ENCODE data around the gene MGAT4A.

Gene MGAT4A

GRCh38 chr2:98731041-98731893 is at the start of gene MGAT4A:
Gene MGAT4A (minus strand): TSS chr2:98731132. CDS start chr2:98726332, 4,800 bp downstream.
- DNase-seq (ENCODE audit: low read depth in 2 of 3, low spot score in 2 of 3) = peak; percentile 42 to 65 (median 57)

GRCh38 chr2:98778741-98779483 is 48.0 kb upstream of the MGAT4A start:
- DNase-seq (ENCODE audit: low read depth in 2 of 3, low spot score in 2 of 3) = no peak

GRCh38 chr2:98778151-98778550 is 47.2 kb upstream of the MGAT4A start:
- no peak for DNase-seq (ENCODE audit: low read depth in 2 of 3, low spot score in 2 of 3)

- DNase-seq (ENCODE audit: low read depth in 2 of 3, low spot score in 2 of 3) = no peak
Measured at GRCh38 chr2:98777710-98778109, 46.8 kb upstream of the MGAT4A start.

GRCh38 chr2:98777076-98777475 is 46.1 kb upstream of the MGAT4A start:
- DNase-seq (ENCODE audit: low read depth in 2 of 3, low spot score in 2 of 3) = no peak

- no peak for DNase-seq (ENCODE audit: low read depth in 2 of 3, low spot score in 2 of 3)
Measured at GRCh38 chr2:98776136-98776535, 45.2 kb upstream of the MGAT4A start.

GRCh38 chr2:98775146-98775986 is 44.4 kb upstream of the MGAT4A start:
- no peak for DNase-seq (ENCODE audit: low read depth in 2 of 3, low spot score in 2 of 3)

- no peak for DNase-seq (ENCODE audit: low read depth in 2 of 3, low spot score in 2 of 3)
Measured at GRCh38 chr2:98773907-98774306, 43.0 kb upstream of the MGAT4A start.

GRCh38 chr2:98773169-98773568 is 42.2 kb upstream of the MGAT4A start:
- no peak for DNase-seq (ENCODE audit: low read depth in 2 of 3, low spot score in 2 of 3)

GRCh38 chr2:98772536-98772935 is 41.6 kb upstream of the MGAT4A start:
- no peak for DNase-seq (ENCODE audit: low read depth in 2 of 3, low spot score in 2 of 3)

GRCh38 chr2:98771721-98772524 is 41.0 kb upstream of the MGAT4A start:
- DNase-seq (ENCODE audit: low read depth in 2 of 3, low spot score in 2 of 3) = no peak

- no peak for DNase-seq (ENCODE audit: low read depth in 2 of 3, low spot score in 2 of 3)
Measured at GRCh38 chr2:98771264-98771663, 40.3 kb upstream of the MGAT4A start.

- DNase-seq (ENCODE audit: low read depth in 2 of 3, low spot score in 2 of 3) = no peak
Measured at GRCh38 chr2:98769784-98770183, 38.9 kb upstream of the MGAT4A start.

- DNase-seq (ENCODE audit: low read depth in 2 of 3, low spot score in 2 of 3) = no peak
Measured at GRCh38 chr2:98769114-98769476, 38.2 kb upstream of the MGAT4A start.

- no peak for DNase-seq (ENCODE audit: low read depth in 2 of 3, low spot score in 2 of 3)
Measured at GRCh38 chr2:98768384-98769113, 37.6 kb upstream of the MGAT4A start.

GRCh38 chr2:98764499-98764898 is 33.6 kb upstream of the MGAT4A start:
- no peak for DNase-seq (ENCODE audit: low read depth in 2 of 3, low spot score in 2 of 3)

- no peak for DNase-seq (ENCODE audit: low read depth in 2 of 3, low spot score in 2 of 3)
Measured at GRCh38 chr2:98763209-98763951, 32.4 kb upstream of the MGAT4A start.

GRCh38 chr2:98761909-98762308 is 31.0 kb upstream of the MGAT4A start:
- no peak for DNase-seq (ENCODE audit: low read depth in 2 of 3, low spot score in 2 of 3)

GRCh38 chr2:98761267-98761781 is 30.4 kb upstream of the MGAT4A start:
- no peak for DNase-seq (ENCODE audit: low read depth in 2 of 3, low spot score in 2 of 3)

Data from activated CD8-positive, alpha-beta memory T cell treated with anti-CD3 and anti-CD28 coated beads for 48 hours (primary cell).